Progenitor cell of endocrine pancreas (in vitro differentiated cells): ENCODE measurements around the gene SPIN2A. TPM values are rescaled to one million over a fixed set of nuclear protein-coding genes. Genes with fewer than 3 reads are reported as not detected.
"Not testable (repeated sequence)": the region's sequence is repeated elsewhere in the genome, so short reads cannot be mapped to it uniquely, and the experiment has no call there.

ENCODE experiments used
- DNase-seq: peaks from one replicate; pipeline ENCODE4 v3.0.0; 2021; ENCODE audit warnings: low spot score; ENCODE audit not compliant: unreplicated experiment
- H3K27ac Mint-ChIP-seq: 2 replicates; pipeline ENCODE4 v1.8.0; 2021; ENCODE audit warnings: mild to moderate bottlenecking, moderate library complexity, mixed read lengths
- H3K27me3 Mint-ChIP-seq: 2 replicates; pipeline ENCODE4 v1.8.0; 2021; ENCODE audit warnings: mixed read lengths
- H3K36me3 Mint-ChIP-seq: 2 replicates; pipeline ENCODE4 v1.8.0; 2022; ENCODE audit warnings: mixed read lengths; ENCODE audit not compliant: insufficient read depth
- H3K4me1 Mint-ChIP-seq: 2 replicates; pipeline ENCODE4 v1.8.0; 2021; ENCODE audit warnings: low read depth, mixed read lengths
- H3K4me3 Mint-ChIP-seq: 2 replicates; pipeline ENCODE4 v1.8.0; 2021; ENCODE audit warnings: low read depth, mild to moderate bottlenecking, moderate library complexity, mixed read lengths
- H3K9me3 Mint-ChIP-seq: 2 replicates; pipeline ENCODE4 v1.8.0; 2021; ENCODE audit warnings: low read depth, mixed read lengths
- long read RNA-seq: library from polyadenylated mRNA; unstranded; transcript quantifications from one replicate; pipeline ENCODE4 v2.0.0, GENCODE V29; 2020
- total RNA-seq: library from RNA; stranded (reverse); gene quantifications from 2 replicates; pipeline ENCODE4 v1.2.1, GENCODE V29; 2021
- TF ChIP-seq, protein P1 (sequence below): fragments of 200-600 bp; sonication (generic); IDR thresholded peaks from one replicate; pipeline ENCODE4 v1.5.0; 2021; ENCODE audit warnings: antibody characterized with exemption, mild to moderate bottlenecking; ENCODE audit not compliant: unreplicated experiment

SPIN2A gene
- 1.8 and 2.2 TPM in 2 replicates for total RNA-seq
- long read RNA-seq, partial matches to known transcripts = 0 of 1 reads
- long read RNA-seq, other reads (novel, unspliced or antisense) = 1 of 1 reads

DNA sequence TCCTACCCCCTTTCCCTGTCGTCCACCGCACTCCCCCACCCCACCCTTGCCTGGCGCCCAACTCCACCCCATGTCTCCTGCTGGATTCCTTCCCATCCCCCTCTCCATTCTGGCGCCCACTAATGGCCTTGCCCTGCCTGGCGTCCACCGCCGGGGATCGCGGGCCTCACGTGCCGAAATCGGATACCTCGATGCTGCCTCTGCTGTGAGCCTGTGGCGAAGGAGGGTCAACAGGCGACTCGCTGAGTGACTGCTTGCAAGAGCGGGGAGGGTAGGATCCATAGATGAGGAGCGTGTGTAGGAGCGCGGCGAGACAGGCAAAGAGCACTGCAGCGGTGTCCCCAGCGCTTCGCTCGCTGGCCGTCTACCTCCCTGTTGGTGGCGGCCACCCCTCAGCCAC is at the start of gene SPIN2A:
SPIN2A (minus strand) TSS at position 325 of the 400 bp plus-strand sequence. CDS start 800 bp downstream, outside the sequence.
- not testable (repeated sequence) for H3K27me3 Mint-ChIP-seq, H3K4me1 Mint-ChIP-seq, H3K36me3 Mint-ChIP-seq
- H3K4me3 Mint-ChIP-seq = peak within 1 kb of the TSS; percentile 66
- peak within 1 kb of the TSS; percentile 63 for H3K27ac Mint-ChIP-seq
- H3K9me3 Mint-ChIP-seq = peaks cover 14% of the 10 kb centered on the region
- peak; percentile 16 for DNase-seq

DNA sequence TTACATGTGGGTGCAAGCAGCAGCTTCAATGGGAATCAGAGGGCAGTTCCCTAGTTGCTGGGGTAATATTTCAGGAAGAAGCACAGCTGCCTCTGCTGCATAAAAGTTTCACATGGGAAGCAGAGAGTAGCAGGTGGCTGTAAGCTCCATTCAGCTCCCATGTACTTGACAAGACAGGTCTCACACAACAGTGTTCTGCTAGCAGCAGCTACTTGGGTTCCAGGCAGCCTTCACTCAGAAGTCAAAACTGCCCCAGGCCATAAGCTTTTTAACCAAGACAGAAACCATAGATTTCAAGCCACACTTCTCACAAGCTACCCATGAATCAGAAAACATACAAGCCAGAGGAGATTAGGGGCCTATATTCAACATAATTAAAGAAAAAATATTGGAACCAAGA is 41.4 kb upstream of the SPIN2A start:
- Mint-ChIP-seq H3K4me1 (no peaks in the 10 kb centered on the region), H3K27ac (no peak overlapping the region), H3K27me3 (no peaks in the 10 kb centered on the region), H3K4me3 (no peak overlapping the region), H3K9me3 (peaks cover 44% of the 10 kb centered on the region), H3K36me3 (peaks cover 8% of the 10 kb centered on the region)
- TF ChIP-seq, protein P1, sequence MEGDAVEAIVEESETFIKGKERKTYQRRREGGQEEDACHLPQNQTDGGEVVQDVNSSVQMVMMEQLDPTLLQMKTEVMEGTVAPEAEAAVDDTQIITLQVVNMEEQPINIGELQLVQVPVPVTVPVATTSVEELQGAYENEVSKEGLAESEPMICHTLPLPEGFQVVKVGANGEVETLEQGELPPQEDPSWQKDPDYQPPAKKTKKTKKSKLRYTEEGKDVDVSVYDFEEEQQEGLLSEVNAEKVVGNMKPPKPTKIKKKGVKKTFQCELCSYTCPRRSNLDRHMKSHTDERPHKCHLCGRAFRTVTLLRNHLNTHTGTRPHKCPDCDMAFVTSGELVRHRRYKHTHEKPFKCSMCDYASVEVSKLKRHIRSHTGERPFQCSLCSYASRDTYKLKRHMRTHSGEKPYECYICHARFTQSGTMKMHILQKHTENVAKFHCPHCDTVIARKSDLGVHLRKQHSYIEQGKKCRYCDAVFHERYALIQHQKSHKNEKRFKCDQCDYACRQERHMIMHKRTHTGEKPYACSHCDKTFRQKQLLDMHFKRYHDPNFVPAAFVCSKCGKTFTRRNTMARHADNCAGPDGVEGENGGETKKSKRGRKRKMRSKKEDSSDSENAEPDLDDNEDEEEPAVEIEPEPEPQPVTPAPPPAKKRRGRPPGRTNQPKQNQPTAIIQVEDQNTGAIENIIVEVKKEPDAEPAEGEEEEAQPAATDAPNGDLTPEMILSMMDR = no peak
- DNase-seq = no peak

DNA sequence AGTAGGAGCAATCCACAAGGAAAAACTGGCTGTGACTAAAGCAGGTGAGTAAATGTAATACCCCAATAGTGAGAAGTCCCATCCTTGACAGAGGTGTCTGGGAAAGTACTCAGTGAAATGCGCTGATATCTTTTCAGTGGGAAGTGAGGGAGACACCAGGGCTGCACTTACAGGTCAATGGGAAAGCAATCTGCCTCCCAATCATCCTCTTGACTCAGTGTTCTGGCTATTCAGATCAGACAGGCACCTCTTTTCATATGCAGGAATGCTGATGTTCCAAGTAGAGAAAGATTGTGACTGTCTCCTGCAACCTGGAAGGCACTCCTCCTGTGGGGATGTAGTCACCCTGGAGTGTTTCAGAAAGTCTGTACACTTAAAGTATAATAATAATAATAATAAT is 39.9 kb upstream of the SPIN2A start:
- H3K27ac Mint-ChIP-seq = no peak overlapping the region
- H3K36me3 Mint-ChIP-seq = peaks cover 8% of the 10 kb centered on the region
- TF ChIP-seq, protein P1 = no peak
- no peak for DNase-seq
- no peaks in the 10 kb centered on the region for H3K4me1 Mint-ChIP-seq
- peaks cover 39% of the 10 kb centered on the region for H3K9me3 Mint-ChIP-seq
- H3K27me3 Mint-ChIP-seq = no peaks in the 10 kb centered on the region
- H3K4me3 Mint-ChIP-seq = no peak overlapping the region

DNA sequence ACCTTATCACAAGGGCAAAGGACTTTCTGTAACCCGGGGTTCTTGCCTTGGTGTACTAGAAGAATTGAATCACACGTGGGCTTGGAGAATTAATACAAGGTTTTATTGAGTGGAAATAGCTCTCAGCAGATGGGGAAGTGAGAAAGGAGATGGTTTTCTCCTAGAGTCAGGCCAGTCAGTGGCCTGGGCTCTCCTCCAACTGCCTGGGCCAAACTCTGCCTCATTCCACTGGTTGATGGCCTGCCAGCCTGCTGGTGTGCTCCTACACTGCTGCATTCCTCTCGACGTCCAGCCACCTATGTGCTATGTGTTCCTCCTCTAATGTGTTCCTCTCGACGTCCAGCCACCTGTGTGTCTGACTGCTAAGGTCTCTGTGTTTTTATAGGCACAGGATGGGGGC is 35.3 kb upstream of the SPIN2A start:
- Mint-ChIP-seq H3K36me3 (no peaks in the 10 kb centered on the region), H3K4me1 (no peaks in the 10 kb centered on the region), H3K27me3 (no peaks in the 10 kb centered on the region), H3K4me3 (no peak overlapping the region), H3K27ac (no peak overlapping the region), H3K9me3 (peaks cover 12% of the 10 kb centered on the region)
- TF ChIP-seq, protein P1 = no peak
- no peak for DNase-seq

DNA sequence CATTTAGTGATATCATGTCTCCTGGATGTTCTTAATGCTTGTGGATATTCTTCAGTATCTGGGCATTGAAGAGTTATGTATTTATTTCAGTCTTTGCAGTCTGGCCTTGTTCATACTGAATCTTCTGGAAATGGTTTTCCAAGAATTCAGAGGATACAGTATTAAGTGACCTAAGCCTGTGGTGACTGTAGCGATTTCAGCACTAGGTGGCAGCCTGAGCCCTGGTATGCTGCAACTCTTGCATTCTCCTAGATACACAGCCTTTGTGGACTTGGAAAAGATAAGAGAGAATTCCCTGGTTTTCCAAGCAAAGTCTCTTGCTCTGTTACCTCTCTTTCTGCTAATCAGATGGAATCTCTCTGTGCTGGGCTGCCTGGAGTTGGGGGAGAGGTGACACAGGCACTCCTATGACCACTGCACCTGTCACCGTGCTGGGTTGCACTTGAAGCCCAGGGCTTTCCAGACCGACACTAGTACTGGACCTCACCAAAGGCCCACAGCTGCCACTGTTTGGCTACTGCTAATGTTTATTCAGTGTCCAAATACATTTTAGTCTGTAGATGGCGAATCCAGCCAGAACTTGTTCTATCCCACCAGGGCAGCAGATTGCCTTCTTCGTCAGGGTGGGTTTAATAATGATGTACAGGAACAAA is 19.3 kb upstream of the SPIN2A start:
- Mint-ChIP-seq H3K4me3 (no peak overlapping the region), H3K27ac (no peak overlapping the region), H3K9me3 (peaks cover 30% of the 10 kb centered on the region), H3K4me1 (peaks cover 1% of the 10 kb centered on the region), H3K27me3 (no peaks in the 10 kb centered on the region), H3K36me3 (peaks cover 11% of the 10 kb centered on the region)
- no peak for DNase-seq
- TF ChIP-seq, protein P1 = peak; percentile 62

DNA sequence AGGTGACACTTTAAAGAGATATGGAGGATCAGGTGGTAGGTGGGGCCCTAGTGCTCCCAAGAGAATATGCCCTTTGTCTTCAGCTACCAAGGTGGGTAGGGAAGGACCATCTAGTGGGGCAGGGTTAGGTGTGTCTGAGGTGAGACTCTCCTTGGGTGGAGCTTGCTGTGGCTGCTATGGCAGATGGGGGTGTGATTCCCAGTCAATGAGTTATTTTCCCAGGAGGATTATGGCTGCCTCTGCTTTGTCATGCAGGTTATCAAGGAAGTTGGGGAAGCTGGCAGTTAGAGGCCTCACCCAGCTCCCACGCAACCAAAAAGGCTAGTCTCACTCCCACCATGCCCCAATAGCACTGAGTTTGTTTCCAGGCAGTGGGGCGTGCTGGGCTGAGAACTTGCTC is 18.0 kb upstream of the SPIN2A start:
- Mint-ChIP-seq H3K9me3 (peaks cover 30% of the 10 kb centered on the region), H3K4me3 (no peak overlapping the region), H3K4me1 (peaks cover 1% of the 10 kb centered on the region), H3K27ac (no peak overlapping the region), H3K27me3 (no peaks in the 10 kb centered on the region), H3K36me3 (peaks cover 11% of the 10 kb centered on the region)
- no peak for DNase-seq
- TF ChIP-seq, protein P1 = no peak

DNA sequence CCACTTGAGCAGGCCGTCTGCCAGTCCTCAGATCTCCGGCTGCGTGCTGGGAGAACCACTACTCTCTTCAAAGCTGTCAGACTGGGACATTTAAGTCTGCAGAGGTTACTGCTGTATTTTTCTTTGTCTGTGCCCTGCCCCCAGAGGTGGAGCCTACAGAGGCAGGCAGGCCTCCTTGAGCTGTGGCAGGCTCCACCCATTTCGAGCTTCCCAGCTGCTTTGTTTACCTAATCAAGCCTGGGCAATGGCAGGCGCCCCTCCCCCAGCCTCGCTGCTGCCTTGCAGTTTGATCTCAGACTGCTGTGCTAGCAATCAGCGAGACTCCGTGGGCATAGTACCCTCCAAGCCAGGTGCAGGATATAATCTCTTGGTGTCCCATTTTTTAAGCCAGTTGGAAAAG is 15.0 kb upstream of the SPIN2A start:
- peaks cover 43% of the 10 kb centered on the region for H3K9me3 Mint-ChIP-seq
- not testable (repeated sequence) for H3K4me3 Mint-ChIP-seq, H3K4me1 Mint-ChIP-seq, H3K27me3 Mint-ChIP-seq, H3K27ac Mint-ChIP-seq, DNase-seq
- peaks cover 15% of the 10 kb centered on the region for H3K36me3 Mint-ChIP-seq
